SK-N-SH treated with all-trans-retinoic acid at 6 μM for 48 hours (cell line): ENCODE results near the gene ANK3.

ENCODE experiments used
- ATAC-seq: fragments of 200-7000 bp; cut with Tn5 transposase; 3 replicates; pipeline ENCODE4 v1.9.1; 2020; ENCODE audit warnings: mild to moderate bottlenecking, moderate library complexity
- ARNTL ChIP-seq: fragments of 450-650 bp; formaldehyde crosslinking; IDR thresholded peaks from 2 replicates; pipeline ENCODE4 v1.5.0; 2020; ENCODE audit warnings: low read depth, mild to moderate bottlenecking, moderate library complexity, borderline replicate concordance
- BACH2 ChIP-seq: fragments of 250-450 bp; sonication (Bioruptor Pico); IDR thresholded peaks from 2 replicates; pipeline ENCODE4 v1.9.0; 2021; ENCODE audit warnings: mild to moderate bottlenecking, borderline replicate concordance
- CSDC2 ChIP-seq: fragments of 250-450 bp; sonication (Bioruptor Pico); IDR thresholded peaks from 2 replicates; pipeline ENCODE4 v1.5.0; 2020; ENCODE audit warnings: mild to moderate bottlenecking, moderate library complexity
- ESRRG ChIP-seq: fragments of 250-450 bp; sonication (Bioruptor Pico); IDR thresholded peaks from 2 replicates; pipeline ENCODE4 v1.6.1; 2021; ENCODE audit warnings: mild to moderate bottlenecking
- GLIS3 ChIP-seq: fragments of 250-450 bp; sonication (Bioruptor Pico); IDR thresholded peaks from 2 replicates; pipeline ENCODE4 v1.5.0; 2020; ENCODE audit warnings: mild to moderate bottlenecking, moderate library complexity
- ISL1 ChIP-seq: fragments of 250-450 bp; sonication (Bioruptor Pico); IDR thresholded peaks from 2 replicates; pipeline ENCODE4 v2.1.2; 2022; ENCODE audit warnings: mild to moderate bottlenecking, moderate library complexity
- PPARA ChIP-seq: fragments of 250-450 bp; sonication (Bioruptor Pico); IDR thresholded peaks from 2 replicates; pipeline ENCODE4 v1.5.0; 2020; ENCODE audit warnings: mild to moderate bottlenecking, borderline replicate concordance
- RARB ChIP-seq: fragments of 250-450 bp; sonication (Bioruptor Pico); IDR thresholded peaks from 2 replicates; pipeline ENCODE4 v1.8.0; 2021; ENCODE audit warnings: mild to moderate bottlenecking, moderate library complexity
- SNAI2 ChIP-seq: fragments of 250-450 bp; sonication (Bioruptor Pico); IDR thresholded peaks from 2 replicates; pipeline ENCODE4 v1.5.0; 2020; ENCODE audit warnings: mild to moderate bottlenecking, moderate library complexity
- TCF4 ChIP-seq: fragments of 250-450 bp; sonication (Bioruptor Pico); IDR thresholded peaks from 2 replicates; pipeline ENCODE4 v1.8.0; 2021; ENCODE audit warnings: mild to moderate bottlenecking, moderate library complexity, borderline replicate concordance
- TOX ChIP-seq: fragments of 250-450 bp; sonication (Bioruptor Pico); IDR thresholded peaks from 2 replicates; pipeline ENCODE4 v1.8.0; 2021; ENCODE audit warnings: mild to moderate bottlenecking, moderate library complexity, borderline replicate concordance
- ZC3H10 ChIP-seq: fragments of 250-450 bp; sonication (Bioruptor Pico); IDR thresholded peaks from 2 replicates; pipeline ENCODE4 v1.5.1; 2021; ENCODE audit warnings: mild to moderate bottlenecking, moderate library complexity
- ZFP3 ChIP-seq: fragments of 250-450 bp; sonication (Bioruptor Pico); IDR thresholded peaks from 2 replicates; pipeline ENCODE4 v1.5.0; 2020; ENCODE audit warnings: mild to moderate bottlenecking, moderate library complexity
- ZFP30 ChIP-seq: fragments of 450-650 bp; formaldehyde crosslinking; IDR thresholded peaks from 2 replicates; pipeline ENCODE4 v1.5.0; 2022; ENCODE audit warnings: mild to moderate bottlenecking, moderate library complexity
- ZNF565 ChIP-seq: fragments of 450-650 bp; formaldehyde crosslinking; conservative IDR thresholded peaks from 2 replicates; pipeline ENCODE4 v1.5.0; 2020; ENCODE audit warnings: low read depth, mild to moderate bottlenecking, moderate library complexity
- ZNF70 ChIP-seq: fragments of 450-650 bp; formaldehyde crosslinking; IDR thresholded peaks from 2 replicates; pipeline ENCODE4 v1.5.0; 2020; ENCODE audit warnings: mild to moderate bottlenecking, moderate library complexity
- ZNF8 ChIP-seq: fragments of 450-650 bp; formaldehyde crosslinking; IDR thresholded peaks from 2 replicates; pipeline ENCODE4 v1.5.0; 2020; ENCODE audit warnings: mild to moderate bottlenecking, moderate library complexity
- TF ChIP-seq, protein P1 (sequence below): fragments of 250-450 bp; sonication (Bioruptor Pico); IDR thresholded peaks from 2 replicates; pipeline ENCODE4 v1.8.0; 2021; ENCODE audit warnings: low read depth, mild to moderate bottlenecking, moderate library complexity, borderline replicate concordance
- TF ChIP-seq, protein P2 (sequence below): fragments of 250-450 bp; sonication (Bioruptor Pico); IDR thresholded peaks from 2 replicates; pipeline ENCODE4 v1.8.0; 2020; ENCODE audit warnings: mild to moderate bottlenecking, moderate library complexity, borderline replicate concordance
- TF ChIP-seq, protein P3 (sequence below): fragments of 250-450 bp; sonication (Bioruptor Pico); IDR thresholded peaks from 2 replicates; pipeline ENCODE4 v1.5.0; 2020; ENCODE audit warnings: mild to moderate bottlenecking, moderate library complexity

Gene ANK3

DNA sequence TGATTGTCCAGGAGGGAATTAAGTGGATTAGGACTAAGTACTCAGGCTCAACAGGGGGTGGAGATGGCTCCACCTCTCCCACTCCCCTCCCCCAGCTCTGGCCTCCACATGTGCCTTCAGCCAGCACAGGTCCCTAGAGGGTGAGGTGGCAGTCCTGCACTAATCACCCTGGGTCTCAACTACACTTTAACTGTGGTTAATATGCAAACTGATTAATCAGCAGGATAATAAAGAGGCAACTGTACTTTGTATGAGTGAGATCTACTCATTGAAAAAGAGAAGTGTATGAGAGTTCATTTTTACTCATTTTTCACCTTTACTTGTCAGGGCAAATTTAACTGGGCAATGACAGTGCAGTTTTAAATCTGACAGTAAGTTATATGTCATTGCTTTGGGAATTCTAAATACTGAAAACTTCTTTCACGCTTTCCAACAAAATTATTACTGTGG is 259.5 kb downstream of the ANK3 start:
- TF ChIP-seq ZNF8 (CRISPR knock-in tag) (no peak), TCF4 (CRISPR knock-in tag) (no peak), PPARA (CRISPR knock-in tag) (no peak), ZC3H10 (no peak), ESRRG (CRISPR knock-in tag) (no peak), RARB (CRISPR knock-in tag) (no peak), SNAI2 (CRISPR knock-in tag) (no peak)
- TF ChIP-seq, protein P1, sequence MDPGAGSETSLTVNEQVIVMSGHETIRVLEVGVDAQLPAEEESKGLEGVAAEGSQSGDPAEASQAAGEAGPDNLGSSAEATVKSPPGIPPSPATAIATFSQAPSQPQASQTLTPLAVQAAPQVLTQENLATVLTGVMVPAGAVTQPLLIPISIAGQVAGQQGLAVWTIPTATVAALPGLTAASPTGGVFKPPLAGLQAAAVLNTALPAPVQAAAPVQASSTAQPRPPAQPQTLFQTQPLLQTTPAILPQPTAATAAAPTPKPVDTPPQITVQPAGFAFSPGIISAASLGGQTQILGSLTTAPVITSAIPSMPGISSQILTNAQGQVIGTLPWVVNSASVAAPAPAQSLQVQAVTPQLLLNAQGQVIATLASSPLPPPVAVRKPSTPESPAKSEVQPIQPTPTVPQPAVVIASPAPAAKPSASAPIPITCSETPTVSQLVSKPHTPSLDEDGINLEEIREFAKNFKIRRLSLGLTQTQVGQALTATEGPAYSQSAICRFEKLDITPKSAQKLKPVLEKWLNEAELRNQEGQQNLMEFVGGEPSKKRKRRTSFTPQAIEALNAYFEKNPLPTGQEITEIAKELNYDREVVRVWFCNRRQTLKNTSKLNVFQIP (CRISPR knock-in tag), result no peak
- ATAC-seq, result no peak

DNA sequence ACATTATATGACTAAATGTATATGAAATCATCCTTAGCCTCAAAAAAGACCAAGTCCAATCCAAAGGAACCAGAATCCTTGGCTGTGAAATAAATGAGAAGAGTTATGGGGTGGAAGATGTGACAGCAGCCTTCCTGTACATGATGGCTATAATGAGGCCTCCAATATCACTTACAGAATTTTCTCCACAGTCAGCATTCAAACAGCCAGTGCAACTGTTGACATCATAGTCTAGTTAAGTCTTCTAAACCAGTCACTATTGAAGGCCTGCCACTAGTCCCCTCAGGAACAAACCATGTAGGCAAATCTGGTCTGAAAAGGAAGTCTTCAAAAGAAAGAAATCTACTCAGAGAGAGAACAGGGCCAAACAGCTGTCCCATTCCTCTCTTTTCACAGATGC is 263.8 kb downstream of the ANK3 start:
- TF ChIP-seq RARB (CRISPR knock-in tag) (no peak), ZNF70 (CRISPR knock-in tag) (no peak), ZNF8 (CRISPR knock-in tag) (no peak)
- TF ChIP-seq, protein P2, sequence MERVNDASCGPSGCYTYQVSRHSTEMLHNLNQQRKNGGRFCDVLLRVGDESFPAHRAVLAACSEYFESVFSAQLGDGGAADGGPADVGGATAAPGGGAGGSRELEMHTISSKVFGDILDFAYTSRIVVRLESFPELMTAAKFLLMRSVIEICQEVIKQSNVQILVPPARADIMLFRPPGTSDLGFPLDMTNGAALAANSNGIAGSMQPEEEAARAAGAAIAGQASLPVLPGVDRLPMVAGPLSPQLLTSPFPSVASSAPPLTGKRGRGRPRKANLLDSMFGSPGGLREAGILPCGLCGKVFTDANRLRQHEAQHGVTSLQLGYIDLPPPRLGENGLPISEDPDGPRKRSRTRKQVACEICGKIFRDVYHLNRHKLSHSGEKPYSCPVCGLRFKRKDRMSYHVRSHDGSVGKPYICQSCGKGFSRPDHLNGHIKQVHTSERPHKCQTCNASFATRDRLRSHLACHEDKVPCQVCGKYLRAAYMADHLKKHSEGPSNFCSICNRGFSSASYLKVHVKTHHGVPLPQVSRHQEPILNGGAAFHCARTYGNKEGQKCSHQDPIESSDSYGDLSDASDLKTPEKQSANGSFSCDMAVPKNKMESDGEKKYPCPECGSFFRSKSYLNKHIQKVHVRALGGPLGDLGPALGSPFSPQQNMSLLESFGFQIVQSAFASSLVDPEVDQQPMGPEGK (CRISPR knock-in tag), result no peak
- ATAC-seq, result no peak

DNA sequence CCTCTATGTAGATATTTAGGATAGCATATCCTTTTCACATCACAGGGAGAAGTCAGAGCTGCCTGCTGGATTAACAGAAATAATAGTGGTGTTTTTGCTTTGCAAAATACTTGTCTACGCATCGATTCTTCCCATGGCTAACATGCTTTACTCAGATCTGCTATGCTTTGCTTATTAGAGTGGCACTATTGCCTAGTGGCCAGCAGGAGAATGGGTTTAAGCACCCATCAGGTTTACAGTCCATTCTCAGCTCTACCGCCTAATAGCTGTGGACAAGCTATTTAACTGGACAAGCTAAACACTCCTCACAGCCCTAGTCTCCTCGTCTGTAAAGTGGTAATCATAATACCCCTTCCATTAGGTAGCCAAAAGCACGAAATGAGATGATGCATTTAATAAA is 265.1 kb downstream of the ANK3 start:
- TF ChIP-seq PPARA (CRISPR knock-in tag) (no peak), CSDC2 (CRISPR knock-in tag) (no peak), ISL1 (CRISPR knock-in tag) (no peak), ZNF70 (CRISPR knock-in tag) (no peak)
- ATAC-seq, result no peak; the same call in 2 of the 3 replicates

DNA sequence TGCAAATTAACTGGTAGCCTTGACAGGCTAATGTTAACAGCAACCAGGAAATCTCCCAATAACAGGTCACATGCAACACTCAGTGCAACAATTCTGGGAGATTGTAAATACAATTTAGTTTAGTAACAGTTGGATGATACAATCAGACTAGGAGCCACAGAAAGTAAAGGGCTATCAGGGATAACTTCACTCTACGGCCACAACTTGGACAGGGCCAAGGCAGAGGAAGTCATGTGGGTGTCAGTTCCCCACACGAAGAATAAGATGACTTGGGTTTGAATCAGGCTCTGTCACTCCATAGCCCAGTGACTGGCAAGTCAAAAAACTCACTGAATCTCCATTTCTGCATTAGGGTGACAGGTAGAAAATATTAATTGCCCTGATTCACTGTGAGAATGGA is 266.0 kb downstream of the ANK3 start:
- TF ChIP-seq, protein P1 (CRISPR knock-in tag), result no peak
- TF ChIP-seq ZC3H10 (no peak), GLIS3 (CRISPR knock-in tag) (no peak), SNAI2 (CRISPR knock-in tag) (no peak), ZFP30 (CRISPR knock-in tag) (no peak), BACH2 (no peak), ZNF70 (CRISPR knock-in tag) (no peak), ZFP3 (no peak), ARNTL (CRISPR knock-in tag) (no peak), ZNF565 (CRISPR knock-in tag) (no peak), TOX (CRISPR knock-in tag) (no peak), ZNF8 (CRISPR knock-in tag) (no peak), ESRRG (CRISPR knock-in tag) (no peak), CSDC2 (CRISPR knock-in tag) (no peak), PPARA (CRISPR knock-in tag) (no peak), RARB (CRISPR knock-in tag) (no peak)
- peak; percentile 66 for ATAC-seq

DNA sequence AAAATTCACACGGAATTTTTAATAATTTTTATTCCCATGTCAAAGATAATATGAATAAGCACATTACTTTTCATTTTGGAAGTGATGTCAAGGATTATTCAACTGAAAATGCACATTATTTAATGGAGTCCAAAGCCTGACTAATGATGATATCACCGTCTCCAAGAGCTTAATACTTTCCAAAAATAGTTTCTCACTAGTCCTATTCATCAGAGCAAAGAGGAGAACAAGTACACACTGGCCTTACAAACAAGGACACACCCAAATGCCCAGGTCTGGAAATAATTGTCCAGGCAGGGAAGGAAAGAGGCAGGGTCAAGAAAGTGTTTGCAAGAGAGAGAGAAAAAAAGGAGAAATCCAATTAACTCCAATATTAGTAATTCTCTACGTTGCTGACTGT is 266.5 kb downstream of the ANK3 start:
- peak; percentile 91 for ATAC-seq
- TF ChIP-seq ZFP3, result no peak
- TF ChIP-seq ISL1 (CRISPR knock-in tag), result peak; percentile 79
- TF ChIP-seq GLIS3 (CRISPR knock-in tag), result no peak

DNA sequence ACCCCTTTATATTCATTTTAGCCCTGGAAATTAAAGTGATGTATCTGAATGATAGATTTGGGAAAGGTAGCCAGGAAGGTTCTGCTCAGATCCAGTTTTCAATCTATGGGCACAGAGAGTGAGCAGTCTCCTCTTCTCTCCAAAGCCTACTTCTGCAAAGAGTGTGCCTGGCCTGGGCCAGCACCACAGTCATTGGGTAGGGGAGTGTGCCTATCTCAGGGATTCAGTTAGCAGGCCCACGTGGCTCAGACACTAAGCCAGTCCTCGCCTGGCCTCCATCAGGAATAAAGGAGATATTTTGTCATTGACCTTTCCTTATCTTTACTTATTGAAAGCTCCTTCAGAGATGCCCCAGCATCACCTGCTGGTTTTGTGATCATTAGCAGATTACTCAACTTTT is 267.5 kb downstream of the ANK3 start:
- TF ChIP-seq ZNF565 (CRISPR knock-in tag) (no peak), ZNF70 (CRISPR knock-in tag) (no peak), ISL1 (CRISPR knock-in tag) (no peak), GLIS3 (CRISPR knock-in tag) (no peak), TCF4 (CRISPR knock-in tag) (no peak), RARB (CRISPR knock-in tag) (no peak), TOX (CRISPR knock-in tag) (no peak), ZFP3 (no peak), SNAI2 (CRISPR knock-in tag) (no peak)
- TF ChIP-seq, protein P3, sequence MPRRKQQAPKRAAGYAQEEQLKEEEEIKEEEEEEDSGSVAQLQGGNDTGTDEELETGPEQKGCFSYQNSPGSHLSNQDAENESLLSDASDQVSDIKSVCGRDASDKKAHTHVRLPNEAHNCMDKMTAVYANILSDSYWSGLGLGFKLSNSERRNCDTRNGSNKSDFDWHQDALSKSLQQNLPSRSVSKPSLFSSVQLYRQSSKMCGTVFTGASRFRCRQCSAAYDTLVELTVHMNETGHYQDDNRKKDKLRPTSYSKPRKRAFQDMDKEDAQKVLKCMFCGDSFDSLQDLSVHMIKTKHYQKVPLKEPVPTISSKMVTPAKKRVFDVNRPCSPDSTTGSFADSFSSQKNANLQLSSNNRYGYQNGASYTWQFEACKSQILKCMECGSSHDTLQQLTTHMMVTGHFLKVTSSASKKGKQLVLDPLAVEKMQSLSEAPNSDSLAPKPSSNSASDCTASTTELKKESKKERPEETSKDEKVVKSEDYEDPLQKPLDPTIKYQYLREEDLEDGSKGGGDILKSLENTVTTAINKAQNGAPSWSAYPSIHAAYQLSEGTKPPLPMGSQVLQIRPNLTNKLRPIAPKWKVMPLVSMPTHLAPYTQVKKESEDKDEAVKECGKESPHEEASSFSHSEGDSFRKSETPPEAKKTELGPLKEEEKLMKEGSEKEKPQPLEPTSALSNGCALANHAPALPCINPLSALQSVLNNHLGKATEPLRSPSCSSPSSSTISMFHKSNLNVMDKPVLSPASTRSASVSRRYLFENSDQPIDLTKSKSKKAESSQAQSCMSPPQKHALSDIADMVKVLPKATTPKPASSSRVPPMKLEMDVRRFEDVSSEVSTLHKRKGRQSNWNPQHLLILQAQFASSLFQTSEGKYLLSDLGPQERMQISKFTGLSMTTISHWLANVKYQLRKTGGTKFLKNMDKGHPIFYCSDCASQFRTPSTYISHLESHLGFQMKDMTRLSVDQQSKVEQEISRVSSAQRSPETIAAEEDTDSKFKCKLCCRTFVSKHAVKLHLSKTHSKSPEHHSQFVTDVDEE (CRISPR knock-in tag), result no peak
- no peak for ATAC-seq
